Progenitor cell of endocrine pancreas (in vitro differentiated cells): ENCODE measurements around the gene RAB4A. TPM values are rescaled to one million over a fixed set of nuclear protein-coding genes. Genes with fewer than 3 reads are reported as not detected.

Experiments
- DNase-seq: peaks from one replicate; pipeline ENCODE4 v3.0.0; 2021; ENCODE audit warnings: low spot score; ENCODE audit not compliant: unreplicated experiment
- H3K27ac Mint-ChIP-seq: 2 replicates; pipeline ENCODE4 v1.8.0; 2021; ENCODE audit warnings: mild to moderate bottlenecking, moderate library complexity, mixed read lengths
- H3K27me3 Mint-ChIP-seq: 2 replicates; pipeline ENCODE4 v1.8.0; 2021; ENCODE audit warnings: mixed read lengths
- H3K36me3 Mint-ChIP-seq: 2 replicates; pipeline ENCODE4 v1.8.0; 2022; ENCODE audit warnings: mixed read lengths; ENCODE audit not compliant: insufficient read depth
- H3K4me1 Mint-ChIP-seq: 2 replicates; pipeline ENCODE4 v1.8.0; 2021; ENCODE audit warnings: low read depth, mixed read lengths
- H3K4me3 Mint-ChIP-seq: 2 replicates; pipeline ENCODE4 v1.8.0; 2021; ENCODE audit warnings: low read depth, mild to moderate bottlenecking, moderate library complexity, mixed read lengths
- H3K9me3 Mint-ChIP-seq: 2 replicates; pipeline ENCODE4 v1.8.0; 2021; ENCODE audit warnings: low read depth, mixed read lengths
- CTCF ChIP-seq: fragments of 200-600 bp; sonication (generic); IDR thresholded peaks from one replicate; pipeline ENCODE4 v1.5.0; 2021; ENCODE audit warnings: antibody characterized with exemption, mild to moderate bottlenecking; ENCODE audit not compliant: unreplicated experiment
- total RNA-seq: library from RNA; stranded (reverse); gene quantifications from 2 replicates; pipeline ENCODE4 v1.2.1, GENCODE V29; 2021

RAB4A gene
- total RNA-seq, 1 donor from 2014 or later: 130 TPM

GRCh38 chr1:229226796-229227195, 44.1 kb upstream of the RAB4A start:
- no peak overlapping the region for H3K4me3 Mint-ChIP-seq
- H3K9me3 Mint-ChIP-seq: no peaks in the 10 kb centered on the region
- no peaks in the 10 kb centered on the region for H3K36me3 Mint-ChIP-seq
- TF ChIP-seq CTCF: no peak
- H3K4me1 Mint-ChIP-seq: peaks cover 38% of the 10 kb centered on the region
- DNase-seq: no peak
- peaks cover 4% of the 10 kb centered on the region for H3K27me3 Mint-ChIP-seq
- H3K27ac Mint-ChIP-seq: no peak overlapping the region

GRCh38 chr1:229227298-229227919, 43.5 kb upstream of the RAB4A start:
- peak; percentile 95 for TF ChIP-seq CTCF
- DNase-seq: peak; percentile 77
- H3K36me3 Mint-ChIP-seq: no peaks in the 10 kb centered on the region
- no peak overlapping the region for H3K4me3 Mint-ChIP-seq
- peaks cover 38% of the 10 kb centered on the region for H3K4me1 Mint-ChIP-seq
- no peaks in the 10 kb centered on the region for H3K9me3 Mint-ChIP-seq
- H3K27me3 Mint-ChIP-seq: peaks cover 4% of the 10 kb centered on the region
- no peak overlapping the region for H3K27ac Mint-ChIP-seq

- DNase-seq: no peak
- H3K27ac Mint-ChIP-seq: no peak overlapping the region
- H3K4me3 Mint-ChIP-seq: no peak overlapping the region
- peaks cover 6% of the 10 kb centered on the region for H3K27me3 Mint-ChIP-seq
- peaks cover 34% of the 10 kb centered on the region for H3K4me1 Mint-ChIP-seq
- no peaks in the 10 kb centered on the region for H3K9me3 Mint-ChIP-seq
- TF ChIP-seq CTCF: no peak
- H3K36me3 Mint-ChIP-seq: no peaks in the 10 kb centered on the region
Observed at GRCh38 chr1:229228522-229228921, 42.4 kb upstream of the RAB4A start.

- no peaks in the 10 kb centered on the region for H3K9me3 Mint-ChIP-seq
- H3K27me3 Mint-ChIP-seq: peaks cover 6% of the 10 kb centered on the region
- no peaks in the 10 kb centered on the region for H3K36me3 Mint-ChIP-seq
- H3K4me3 Mint-ChIP-seq: no peak overlapping the region
- H3K4me1 Mint-ChIP-seq: peaks cover 35% of the 10 kb centered on the region
- no peak for DNase-seq
- no peak for TF ChIP-seq CTCF
- peak overlapping the region; percentile 91 for H3K27ac Mint-ChIP-seq
Observed at GRCh38 chr1:229229137-229229720, 41.7 kb upstream of the RAB4A start.

- no peak for TF ChIP-seq CTCF
- H3K27me3 Mint-ChIP-seq: peaks cover 6% of the 10 kb centered on the region
- H3K4me1 Mint-ChIP-seq: peaks cover 37% of the 10 kb centered on the region
- no peak for DNase-seq
- peak overlapping the region; percentile 91 for H3K27ac Mint-ChIP-seq
- H3K36me3 Mint-ChIP-seq: no peaks in the 10 kb centered on the region
- H3K4me3 Mint-ChIP-seq: no peak overlapping the region
- H3K9me3 Mint-ChIP-seq: no peaks in the 10 kb centered on the region
Observed at GRCh38 chr1:229229721-229230139, 41.2 kb upstream of the RAB4A start.
